Measurements from ENCODE around the gene CXCL17. TPM values are rescaled to one million over a fixed set of nuclear protein-coding genes. Genes with fewer than 3 reads are reported as not detected.
A peak's percentile ranks its signal among the peaks of the same experiment; 100 is the strongest.

Gene CXCL17
- total RNA-seq, 2 donors from 2014 or later = not detected

DNA sequence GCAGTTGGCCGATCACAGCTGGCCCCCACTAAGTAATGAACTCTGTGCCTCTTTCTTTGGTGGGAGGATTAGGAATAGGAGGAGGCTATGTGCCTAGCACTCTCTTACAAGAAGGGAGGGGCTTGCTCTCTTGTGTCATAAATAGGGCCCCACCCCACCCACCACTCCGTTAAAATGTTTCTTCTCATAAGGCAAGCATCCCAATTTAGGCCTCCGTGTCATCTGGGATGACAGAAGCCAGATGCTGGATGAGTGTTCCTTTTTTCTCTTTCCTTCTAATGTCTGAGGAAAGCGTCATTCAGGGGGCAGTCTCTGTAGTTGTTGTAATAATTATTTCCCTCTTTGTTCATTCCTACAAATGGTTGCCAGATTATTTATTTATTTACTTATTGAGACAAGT is 15.4 kb downstream of the CXCL17 start, which contains the start of gene LIPE:
TSS of gene LIPE (minus strand) at position 76 of the 400 bp plus-strand sequence. CDS start 239 bp downstream, outside the sequence.
- Histone ChIP-seq H3K9me3 (no peaks in the 10 kb centered on the region), H3K4me1 (peaks cover 4% of the 10 kb centered on the region), H3K36me3 (no peaks in the 10 kb centered on the region), H3K27me3 (no peaks in the 10 kb centered on the region), H3K9ac (ENCODE audit: low read depth in 2 of 2, low read length in 2 of 2) (no peak within 1 kb of the TSS), H3K4me3 (no peak within 1 kb of the TSS), H3K27ac (no peak within 1 kb of the TSS)
- DNase-seq = no peak
- intact Hi-C loops (cut with DNase I) = no loop called here
- TF ChIP-seq, protein P1, sequence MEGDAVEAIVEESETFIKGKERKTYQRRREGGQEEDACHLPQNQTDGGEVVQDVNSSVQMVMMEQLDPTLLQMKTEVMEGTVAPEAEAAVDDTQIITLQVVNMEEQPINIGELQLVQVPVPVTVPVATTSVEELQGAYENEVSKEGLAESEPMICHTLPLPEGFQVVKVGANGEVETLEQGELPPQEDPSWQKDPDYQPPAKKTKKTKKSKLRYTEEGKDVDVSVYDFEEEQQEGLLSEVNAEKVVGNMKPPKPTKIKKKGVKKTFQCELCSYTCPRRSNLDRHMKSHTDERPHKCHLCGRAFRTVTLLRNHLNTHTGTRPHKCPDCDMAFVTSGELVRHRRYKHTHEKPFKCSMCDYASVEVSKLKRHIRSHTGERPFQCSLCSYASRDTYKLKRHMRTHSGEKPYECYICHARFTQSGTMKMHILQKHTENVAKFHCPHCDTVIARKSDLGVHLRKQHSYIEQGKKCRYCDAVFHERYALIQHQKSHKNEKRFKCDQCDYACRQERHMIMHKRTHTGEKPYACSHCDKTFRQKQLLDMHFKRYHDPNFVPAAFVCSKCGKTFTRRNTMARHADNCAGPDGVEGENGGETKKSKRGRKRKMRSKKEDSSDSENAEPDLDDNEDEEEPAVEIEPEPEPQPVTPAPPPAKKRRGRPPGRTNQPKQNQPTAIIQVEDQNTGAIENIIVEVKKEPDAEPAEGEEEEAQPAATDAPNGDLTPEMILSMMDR (IDR thresholded peaks at IDR 0.05) = no peak

DNA sequence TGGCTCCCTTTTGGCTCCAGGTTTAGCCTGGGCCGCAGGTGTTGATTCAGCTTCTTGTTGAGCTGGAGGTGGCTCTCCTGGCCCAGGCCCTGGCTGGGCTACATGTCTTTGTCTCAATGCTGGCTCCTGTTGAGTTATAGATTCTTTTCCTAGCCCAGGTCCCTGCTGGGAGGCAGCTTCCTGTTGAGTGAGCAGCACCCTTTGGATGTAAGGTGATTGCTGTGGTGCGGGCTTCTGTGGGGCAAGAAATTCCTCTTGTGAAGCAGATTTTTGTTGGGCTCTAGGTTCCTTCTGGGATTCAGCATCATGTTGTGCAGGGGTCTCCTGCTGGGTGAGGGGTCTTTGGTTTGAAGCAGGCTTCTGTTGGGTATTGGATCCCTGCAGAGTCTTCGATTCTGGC is 16.1 kb downstream of the CXCL17 start:
- H3K4me3 ChIP-seq = no peak overlapping the region
- H3K9me3 ChIP-seq = no peaks in the 10 kb centered on the region
- no peak overlapping the region for H3K27ac ChIP-seq
- H3K27me3 ChIP-seq = no peaks in the 10 kb centered on the region
- H3K9ac ChIP-seq (ENCODE audit: low read depth in 2 of 2, low read length in 2 of 2) = no peak overlapping the region
- H3K36me3 ChIP-seq = no peaks in the 10 kb centered on the region
- intact Hi-C loops (cut with DNase I) = no loop called here
- TF ChIP-seq, protein P1 (IDR thresholded peaks at IDR 0.05) = no peak
- H3K4me1 ChIP-seq = peaks cover 11% of the 10 kb centered on the region
- DNase-seq = no peak

DNA sequence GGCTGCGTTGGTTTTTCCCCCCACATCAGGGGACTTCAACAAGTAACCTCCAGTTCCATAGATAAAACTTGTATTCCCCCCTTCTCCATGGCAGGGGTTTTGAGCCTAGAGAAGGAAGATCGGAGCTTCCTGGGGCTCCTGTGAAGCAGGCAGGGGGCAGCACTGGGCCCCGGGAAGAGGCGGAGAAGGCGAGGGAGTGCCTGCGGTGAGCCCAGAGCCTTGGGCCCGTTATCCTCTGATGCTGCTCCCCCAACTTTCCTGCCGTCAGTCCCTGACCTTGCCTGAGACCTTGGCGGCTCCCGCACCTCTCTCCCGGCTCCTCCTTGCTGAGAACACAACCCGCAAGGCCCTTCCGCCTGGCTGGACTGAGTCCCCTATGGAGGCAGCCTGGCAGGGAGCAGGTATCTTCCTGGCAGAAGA is 18.0 kb downstream of the CXCL17 start:
- H3K36me3 ChIP-seq = no peaks in the 10 kb centered on the region
- H3K9ac ChIP-seq (ENCODE audit: low read depth in 2 of 2, low read length in 2 of 2) = no peak overlapping the region
- no peak overlapping the region for H3K27ac ChIP-seq
- peaks cover 12% of the 10 kb centered on the region for H3K4me1 ChIP-seq
- H3K9me3 ChIP-seq = no peaks in the 10 kb centered on the region
- no peaks in the 10 kb centered on the region for H3K27me3 ChIP-seq
- no peak for DNase-seq
- TF ChIP-seq, protein P1 (IDR thresholded peaks at IDR 0.05) = no peak
- no peak overlapping the region for H3K4me3 ChIP-seq
- intact Hi-C loops (cut with DNase I) = no loop called here

DNA sequence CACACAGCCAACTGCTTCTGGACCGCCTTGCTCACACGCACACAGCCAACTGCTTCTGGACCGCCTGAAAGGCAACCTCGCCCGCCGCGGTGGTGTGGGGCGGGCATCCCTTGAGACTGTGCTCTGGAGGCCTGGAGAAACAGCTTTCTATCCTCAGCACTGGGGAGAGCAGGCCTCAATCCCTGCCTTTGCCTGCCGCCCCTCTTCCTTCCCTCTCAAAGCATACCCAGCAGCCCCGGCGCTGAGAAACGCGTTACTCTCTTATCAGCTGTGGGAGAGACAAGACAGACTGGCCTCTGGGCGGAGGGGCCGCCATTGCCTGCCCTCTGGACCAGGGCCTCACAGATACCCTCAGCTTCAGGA is 18.4 kb downstream of the CXCL17 start:
- no peak overlapping the region for H3K27ac ChIP-seq
- peak overlapping the region in 1 of 2 donors; percentile 5 for H3K9ac ChIP-seq (ENCODE audit: low read depth in 2 of 2, low read length in 2 of 2)
- H3K36me3 ChIP-seq = no peaks in the 10 kb centered on the region
- H3K27me3 ChIP-seq = no peaks in the 10 kb centered on the region
- TF ChIP-seq, protein P1 (IDR thresholded peaks at IDR 0.05) = no peak
- DNase-seq = no peak
- intact Hi-C loops (cut with DNase I) = no loop called here
- no peaks in the 10 kb centered on the region for H3K9me3 ChIP-seq
- no peak overlapping the region for H3K4me3 ChIP-seq
- H3K4me1 ChIP-seq = peaks cover 12% of the 10 kb centered on the region

DNA sequence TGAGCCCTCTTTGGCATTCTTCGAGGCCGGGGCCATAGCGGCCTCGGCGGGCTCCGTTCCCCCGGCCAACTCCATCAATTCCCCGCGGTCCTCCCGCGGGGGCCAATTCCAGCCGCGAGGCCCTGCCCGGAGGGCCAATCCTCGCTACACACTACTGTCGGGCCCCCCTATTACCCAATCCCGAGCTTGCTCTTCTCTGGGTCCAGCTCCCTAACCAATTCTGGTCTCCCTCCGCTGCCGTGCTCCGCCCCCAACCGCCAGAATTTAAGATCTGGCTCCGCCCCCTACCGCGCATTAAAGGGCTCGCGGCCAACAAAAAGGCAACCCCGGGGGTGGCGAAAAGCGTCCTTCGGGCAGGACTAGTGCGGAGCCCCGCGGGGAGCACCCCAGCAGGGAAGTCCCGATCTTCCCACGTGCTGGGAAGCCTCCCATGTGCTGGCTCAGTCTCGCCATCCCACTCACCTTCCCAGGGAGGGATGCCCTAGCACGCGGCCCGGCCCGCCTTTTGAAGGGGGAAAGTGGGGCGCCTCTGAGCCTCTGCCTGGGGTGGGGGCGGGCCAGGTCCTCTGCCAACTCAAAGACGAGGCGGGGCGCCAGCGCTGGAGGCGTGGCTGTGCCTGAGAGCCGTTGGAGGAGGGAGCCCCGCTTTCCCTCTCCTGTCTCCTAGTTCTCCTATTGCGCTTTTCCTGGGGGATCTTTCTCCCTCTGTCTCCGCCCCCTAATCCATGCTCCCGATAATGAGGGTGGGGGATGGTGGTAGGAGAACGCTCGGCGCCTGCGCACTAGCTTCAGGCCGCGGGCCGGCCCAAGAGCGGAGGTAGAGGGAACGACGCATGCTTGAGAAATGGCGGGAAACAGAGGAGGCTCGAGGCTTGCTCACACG is 19.0 kb downstream of the CXCL17 start:
- Histone ChIP-seq H3K4me3 (peak overlapping the region; percentile 79), H3K36me3 (no peaks in the 10 kb centered on the region), H3K27me3 (no peaks in the 10 kb centered on the region), H3K4me1 (peaks cover 12% of the 10 kb centered on the region), H3K9ac (ENCODE audit: low read depth in 2 of 2, low read length in 2 of 2) (peak overlapping the region; percentile 47 to 65), H3K27ac (peak overlapping the region; percentile 33), H3K9me3 (no peaks in the 10 kb centered on the region)
- TF ChIP-seq, protein P1 (IDR thresholded peaks at IDR 0.05) = no peak
- peak; percentile 94 for DNase-seq
- intact Hi-C loops (cut with DNase I) = no loop called here
